NCI-H446 treated with DMSO at 0.1 percent for 48 hours (cell line): ENCODE results near the gene DRAP1.

Source experiments
- DNase-seq: peaks from one replicate; lab custom pipeline; 2025; lab: John Stamatoyannopoulos, UW

Gene DRAP1

GRCh38 chr11:65964906-65965305 is 45.7 kb downstream of the DRAP1 start:
- DNase-seq, result no peak

- no peak for DNase-seq
Measured at GRCh38 chr11:65965986-65966762, 46.9 kb downstream of the DRAP1 start.

- DNase-seq, result no peak
Measured at GRCh38 chr11:65967329-65967934, 48.2 kb downstream of the DRAP1 start.

GRCh38 chr11:65968600-65969482 is 49.6 kb downstream of the DRAP1 start:
- DNase-seq, result no peak
